HCT116 (cell line): ENCODE measurements around the gene BTNL2. TPM values are rescaled to one million over a fixed set of nuclear protein-coding genes. Genes with fewer than 3 reads are reported as not detected.

Experiments used
- ATAC-seq: fragments of 200-7000 bp; cut with Tn5 transposase; 2 replicates; pipeline ENCODE4 v1.9.1; 2020; ENCODE audit warnings: mild to moderate bottlenecking, moderate library complexity
- BruUV-seq: library from RNA; stranded (reverse); fragments of 400-500 nt; replicated peaks from 2 replicates; lab custom pipeline; 2021; lab: Mats Ljungman, UMichigan
- CTCF ChIA-PET: fragments of 300-600 bp; sonication (Branson Sonifier 250); formaldehyde crosslinking; loops from one replicate; lab custom pipeline; 2021; ENCODE audit warnings: antibody characterized with exemption; lab: Charles Lee
- POLR2A ChIA-PET: fragments of 300-600, 350-600 bp; sonication (Branson Sonifier 250); formaldehyde crosslinking; loops from one replicate; lab custom pipeline; 2021; ENCODE audit warnings: antibody characterized with exemption; lab: Charles Lee
- RAD21 ChIA-PET, 2 experiments: fragments of 300-600 bp; sonication (Branson Sonifier 250); formaldehyde crosslinking; loops; one replicate each; lab custom pipeline; 2023; ENCODE audit warnings: low total read pairs in 2 of 2; ENCODE audit not compliant: uncharacterized antibody in 2 of 2, unreplicated experiment in 2 of 2, low non-redundant PET in 1 of 2; lab: Charles Lee
- DNase-seq: peaks from one replicate; pipeline ENCODE4 v3.0.0-alpha.2; 2010; ENCODE audit warnings: low read depth, low spot score
- H2AFZ ChIP-seq: fragments of 200-600 bp; shearing (Covaris generic), sonication (generic); 2 replicates; pipeline ENCODE4 v1.6.1; 2017; ENCODE audit warnings: low read depth, mixed run types, mixed read lengths, antibody characterized with exemption, low read length; ENCODE audit not compliant: poor library complexity, severe bottlenecking
- H3K27ac ChIP-seq: 2 replicates; pipeline ENCODE4 v1.5.1; 2012; ENCODE audit warnings: low read depth, low read length
- H3K27me3 ChIP-seq: fragments of 200-600 bp; sonication (generic); 2 replicates; pipeline ENCODE4 v1.6.1; 2016; ENCODE audit warnings: mixed run types, low read length, mixed read lengths; ENCODE audit not compliant: insufficient read depth
- H3K36me3 ChIP-seq, 2 experiments: fragments of 200-500 bp in 1 of 2; fragments of 200-600 bp in 1 of 2; sonication (Bioruptor generic) in 1 of 2; sonication (generic) in 1 of 2; 2 replicates each; pipeline versions ENCODE4 v1.5.1 to v1.6.1; 2014 to 2016; ENCODE audit warnings: low read length in 2 of 2, inconsistent platforms in 1 of 2, mixed read lengths in 1 of 2, mixed run types in 1 of 2; ENCODE audit not compliant: insufficient read depth in 2 of 2, control insufficient read depth in 1 of 2
- H3K4me1 ChIP-seq, 2 experiments: fragments of 200-600 bp in 1 of 2; sonication (generic) in 1 of 2; 2 replicates each; pipeline versions ENCODE4 v1.5.1 to v1.6.1; 2012 to 2017; ENCODE audit warnings: low read length in 2 of 2, inconsistent platforms in 1 of 2, mild to moderate bottlenecking in 1 of 2, mixed read lengths in 1 of 2, mixed run types in 1 of 2, moderate library complexity in 1 of 2; ENCODE audit not compliant: insufficient read depth in 2 of 2, control insufficient read depth in 1 of 2
- H3K4me2 ChIP-seq: fragments of 200-600 bp; sonication (generic); 2 replicates; pipeline ENCODE4 v1.6.1; 2017; ENCODE audit warnings: mixed run types, low read length, mixed read lengths
- H3K4me3 ChIP-seq, 2 experiments: fragments of 200-600 bp in 1 of 2; sonication (generic) in 1 of 2; replicated peaks in 1 of 2; 2 replicates each; pipeline ENCODE4 v1.5.1; 2011 to 2016; ENCODE audit warnings: low read length in 2 of 2, control low read depth in 1 of 2, low read depth in 1 of 2, mild to moderate bottlenecking in 1 of 2, mixed read lengths in 1 of 2, mixed run types in 1 of 2
- H3K79me2 ChIP-seq: fragments of 200-600 bp; sonication (generic); 2 replicates; pipeline ENCODE4 v1.6.1; 2017; ENCODE audit warnings: mild to moderate bottlenecking, mixed run types, low read length, moderate library complexity, mixed read lengths; ENCODE audit not compliant: insufficient read depth
- H3K9ac ChIP-seq: fragments of 200-600 bp; sonication (generic); 2 replicates; pipeline ENCODE4 v1.6.1; 2016; ENCODE audit warnings: low read length, mixed read lengths
- H3K9me2 ChIP-seq: fragments of 200-600 bp; sonication (generic), shearing (Covaris generic); 2 replicates; pipeline ENCODE4 v1.6.1; 2017; ENCODE audit warnings: mixed run types, mild to moderate bottlenecking, moderate library complexity; ENCODE audit not compliant: insufficient read depth
- H3K9me3 ChIP-seq, 2 experiments: fragments of 200-500 bp in 1 of 2; fragments of 200-600 bp in 1 of 2; sonication (Bioruptor generic) in 1 of 2; sonication (generic) in 1 of 2; 2 replicates each; pipeline ENCODE4 v1.6.1; 2014 to 2017; ENCODE audit warnings: low read length in 2 of 2, mixed read lengths in 2 of 2, inconsistent platforms in 1 of 2, low read depth in 1 of 2, mild to moderate bottlenecking in 1 of 2, mixed run types in 1 of 2, moderate library complexity in 1 of 2; ENCODE audit not compliant: control insufficient read depth in 1 of 2, insufficient read depth in 1 of 2
- H4K20me1 ChIP-seq: fragments of 200-600 bp; sonication (generic), shearing (Covaris generic); 2 replicates; pipeline ENCODE4 v1.6.1; 2017; ENCODE audit warnings: mixed run types, mild to moderate bottlenecking, moderate library complexity; ENCODE audit not compliant: insufficient read depth
- ATF3 ChIP-seq: IDR thresholded peaks from 2 replicates; pipeline ENCODE4 v1.6.1; 2012
- CBX3 ChIP-seq: IDR thresholded peaks from 2 replicates; pipeline ENCODE4 v1.6.1; 2012; ENCODE audit warnings: low read depth
- CEBPB ChIP-seq: IDR thresholded peaks from 2 replicates; pipeline ENCODE4 v1.6.1; 2012; ENCODE audit warnings: low read depth
- CTCF ChIP-seq, 3 experiments: fragments of 200-600 bp in 1 of 3; sonication (generic) in 1 of 3; IDR thresholded peaks in 2 of 3; conservative IDR thresholded peaks in 1 of 3; 2 replicates each; pipeline ENCODE4 v1.5.1; 2012 to 2017; ENCODE audit warnings: low read depth in 2 of 3, low read length in 2 of 3, antibody characterized with exemption in 1 of 3, borderline replicate concordance in 1 of 3, control low read depth in 1 of 3, mild to moderate bottlenecking in 1 of 3, mixed read lengths in 1 of 3, mixed run types in 1 of 3, moderate library complexity in 1 of 3; ENCODE audit not compliant: insufficient read depth in 1 of 3
- ELF1 ChIP-seq: IDR thresholded peaks from 2 replicates; pipeline ENCODE4 v1.6.1; 2012; ENCODE audit warnings: low read depth, borderline replicate concordance
- EZH2 ChIP-seq: fragments of 200-600 bp; sonication (generic); IDR thresholded peaks from 2 replicates; pipeline ENCODE4 v1.6.1; 2017; ENCODE audit warnings: antibody characterized with exemption, mixed run types
- FOSL1 ChIP-seq: IDR thresholded peaks from 2 replicates; pipeline ENCODE4 v1.6.1; 2012; ENCODE audit warnings: low read depth
- POLR2AphosphoS5 ChIP-seq: IDR thresholded peaks from 2 replicates; pipeline ENCODE4 v1.6.1; 2011; ENCODE audit warnings: mild to moderate bottlenecking, low read depth, low read length, moderate library complexity
- RAD21 ChIP-seq: IDR thresholded peaks from 2 replicates; pipeline ENCODE4 v1.6.1; 2012; ENCODE audit warnings: low read depth, mild to moderate bottlenecking
- SIN3A ChIP-seq: IDR thresholded peaks from 2 replicates; pipeline ENCODE4 v1.6.1; 2012; ENCODE audit warnings: low read depth
- SP1 ChIP-seq: IDR thresholded peaks from 2 replicates; pipeline ENCODE4 v1.6.1; 2012; ENCODE audit warnings: low read depth
- SRF ChIP-seq: IDR thresholded peaks from 2 replicates; pipeline ENCODE4 v1.6.1; 2012; ENCODE audit warnings: low read depth
- TCF7L2 ChIP-seq: IDR thresholded peaks from 2 replicates; pipeline ENCODE4 v1.7.0; 2011; ENCODE audit warnings: borderline replicate concordance, inconsistent platforms; ENCODE audit not compliant: insufficient read depth, insufficient read length; ENCODE audit errors: extremely low read depth
- YY1 ChIP-seq: IDR thresholded peaks from 2 replicates; pipeline ENCODE4 v1.6.1; 2011; ENCODE audit warnings: low read length, low read depth, moderate library complexity, mild to moderate bottlenecking; ENCODE audit not compliant: insufficient replicate concordance; ENCODE audit errors: extremely low read depth
- ZFX ChIP-seq: fragments of 450-650 bp; IDR thresholded peaks from 2 replicates; pipeline ENCODE4 v1.6.1; 2017
- ZNF274 ChIP-seq: fragments of 200-500 bp; sonication (Bioruptor generic); IDR thresholded peaks from 2 replicates; pipeline ENCODE4 v1.6.1; 2014; ENCODE audit warnings: mild to moderate bottlenecking, low read depth, low read length, inconsistent platforms
- intact Hi-C: fragments of 100-400 bp; cut with micrococcal nuclease; formaldehyde crosslinking; loops from 2 replicates; pipeline ENCODE4 v1.10.0; 2022
- total RNA-seq: library from RNA; stranded (reverse); gene quantifications from one replicate; pipeline ENCODE4 v1.2.1, GENCODE V29; 2021; ENCODE audit not compliant: unreplicated experiment

Gene BTNL2
- total RNA-seq, 1 experiment from 2014 or later: not detected

- no peak overlapping the region for H2AFZ ChIP-seq
- H3K4me3 ChIP-seq: no peak overlapping the region
- CTCF ChIA-PET: no interaction called here
- TF ChIP-seq ATF3 (no peak), RAD21 (peak; percentile 36; the same call in 1 of the 2 replicates)
- RAD21 ChIA-PET: no interaction called here
- H3K36me3 ChIP-seq: no peaks in the 10 kb centered on the region
- H3K9ac ChIP-seq: no peak overlapping the region
- no peak overlapping the region for H3K4me2 ChIP-seq
- BruUV-seq: no TSS peak
- no peaks in the 10 kb centered on the region for H3K27me3 ChIP-seq
- no peaks in the 10 kb centered on the region for H4K20me1 ChIP-seq
- H3K9me3 ChIP-seq: no peaks in the 10 kb centered on the region
- peaks cover 0 to 7% of the 10 kb centered on the region in 2 experiments; a peak in 2 of 4 replicates for H3K4me1 ChIP-seq
- POLR2A ChIA-PET: no interaction called here
- no peaks in the 10 kb centered on the region for H3K9me2 ChIP-seq
- intact Hi-C loops: no loop called here
- DNase-seq (no peak), ATAC-seq (no peak)
- H3K79me2 ChIP-seq: no peaks in the 10 kb centered on the region
- no peak overlapping the region for H3K27ac ChIP-seq
Observed at GRCh38 chr6:32393665-32394420, 13.1 kb downstream of the BTNL2 start.

GRCh38 chr6:32391505-32391904 lies 15.5 kb downstream of the BTNL2 start:
- ChIA-PET CTCF (no interaction called here), POLR2A (no interaction called here), RAD21 (no interaction called here)
- no peak overlapping the region for H3K4me3 ChIP-seq
- H3K9me2 ChIP-seq: no peaks in the 10 kb centered on the region
- ATAC-seq: no peak
- intact Hi-C loops: no loop called here
- no peaks in the 10 kb centered on the region for H3K79me2 ChIP-seq
- no peaks in the 10 kb centered on the region for H3K4me1 ChIP-seq
- no peak overlapping the region for H3K9ac ChIP-seq
- BruUV-seq: no TSS peak
- DNase-seq: no peak
- H3K4me2 ChIP-seq: no peak overlapping the region
- no peaks in the 10 kb centered on the region for H3K9me3 ChIP-seq
- H3K36me3 ChIP-seq: no peaks in the 10 kb centered on the region
- no peak overlapping the region for H3K27ac ChIP-seq
- H4K20me1 ChIP-seq: no peaks in the 10 kb centered on the region
- peaks cover 4% of the 10 kb centered on the region; the same call in 1 of the 2 replicates for H3K27me3 ChIP-seq
- no peak overlapping the region for H2AFZ ChIP-seq
- TF ChIP-seq SP1 (no peak), FOSL1 (no peak), SIN3A (no peak), ZFX (no peak), YY1 (no peak), POLR2AphosphoS5 (no peak), ELF1 (no peak), EZH2 (no peak), ZNF274 (no peak), CBX3 (no peak), RAD21 (no peak), CTCF (IDR thresholded peaks at IDR 0.05 in 2 of 3, conservative IDR thresholded peaks at IDR 0.05 in 1 of 3; ENCODE audit: borderline replicate concordance in 1 of 3, insufficient read depth in 1 of 3, low read depth in 2 of 3, low read length in 2 of 3) (no peak), CEBPB (no peak), TCF7L2 (no peak), SRF (no peak)
